NCI-H128 (cell line): Measurements from ENCODE around the gene RAD18.

ENCODE experiments used
- DNase-seq: peaks from one replicate; lab custom pipeline; 2025; ENCODE audit not compliant: unreplicated experiment; lab: John Stamatoyannopoulos, UW

Gene RAD18

GRCh38 chr3:8869613-8870012 is 93.7 kb downstream of the RAD18 start:
- no peak for DNase-seq

DNA sequence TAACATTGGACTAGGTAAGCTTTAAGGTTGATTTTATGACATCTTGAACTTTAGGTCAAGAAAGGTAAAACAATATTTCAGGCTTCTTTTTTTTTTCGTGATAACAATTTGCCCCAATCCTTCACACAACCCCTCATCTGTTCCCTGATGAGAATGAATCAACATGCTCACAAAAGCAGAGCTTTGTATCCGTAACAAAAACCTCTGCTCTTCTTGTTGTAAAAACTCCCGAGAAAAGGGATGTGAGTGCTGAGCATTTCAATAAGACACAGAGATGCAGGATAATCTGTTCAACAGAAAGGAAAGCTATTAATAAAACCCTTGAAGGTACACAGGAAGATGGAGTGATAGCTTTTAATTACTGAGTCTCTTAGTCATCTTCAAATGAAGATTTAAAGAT is 94.3 kb downstream of the RAD18 start:
- DNase-seq: no peak

DNA sequence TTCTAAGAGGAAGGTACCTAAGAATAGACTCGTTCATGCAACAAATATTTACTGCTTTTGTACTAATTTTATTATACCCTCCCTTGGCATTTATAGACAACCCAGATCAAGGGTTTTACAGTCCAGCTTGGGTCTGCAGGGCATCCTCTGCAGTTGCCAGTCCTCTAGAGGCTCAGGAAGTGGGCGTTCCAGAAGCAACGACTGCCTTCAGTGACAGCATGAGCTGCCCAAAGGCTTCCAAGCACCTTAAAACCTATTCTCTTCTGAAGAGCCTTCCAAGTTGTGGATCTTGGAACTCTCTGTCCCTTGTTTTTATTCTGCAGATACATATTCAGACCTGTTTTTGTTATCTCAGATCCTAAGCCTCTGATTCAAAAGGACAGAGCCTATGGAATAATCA is 95.6 kb downstream of the RAD18 start:
- no peak for DNase-seq

DNA sequence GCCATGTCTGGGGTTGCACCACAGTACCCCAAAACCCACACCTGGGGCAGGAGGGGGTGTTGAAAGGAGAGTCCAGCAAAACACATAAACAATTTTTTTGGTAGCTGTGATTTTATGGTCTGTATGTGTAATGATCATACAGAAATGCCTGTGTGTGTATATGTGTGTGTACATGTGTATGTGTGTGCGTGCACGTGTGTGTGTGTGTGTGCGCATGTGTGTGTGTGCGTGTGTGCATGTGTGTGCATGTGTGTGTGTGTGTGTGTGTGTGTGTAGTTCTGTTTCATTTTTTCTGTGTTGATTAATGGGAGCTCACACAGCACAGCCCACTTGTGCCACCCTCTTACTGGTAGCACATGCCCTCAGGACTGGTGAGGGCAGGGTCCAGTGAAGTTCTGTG is 97.6 kb downstream of the RAD18 start:
- no peak for DNase-seq

DNA sequence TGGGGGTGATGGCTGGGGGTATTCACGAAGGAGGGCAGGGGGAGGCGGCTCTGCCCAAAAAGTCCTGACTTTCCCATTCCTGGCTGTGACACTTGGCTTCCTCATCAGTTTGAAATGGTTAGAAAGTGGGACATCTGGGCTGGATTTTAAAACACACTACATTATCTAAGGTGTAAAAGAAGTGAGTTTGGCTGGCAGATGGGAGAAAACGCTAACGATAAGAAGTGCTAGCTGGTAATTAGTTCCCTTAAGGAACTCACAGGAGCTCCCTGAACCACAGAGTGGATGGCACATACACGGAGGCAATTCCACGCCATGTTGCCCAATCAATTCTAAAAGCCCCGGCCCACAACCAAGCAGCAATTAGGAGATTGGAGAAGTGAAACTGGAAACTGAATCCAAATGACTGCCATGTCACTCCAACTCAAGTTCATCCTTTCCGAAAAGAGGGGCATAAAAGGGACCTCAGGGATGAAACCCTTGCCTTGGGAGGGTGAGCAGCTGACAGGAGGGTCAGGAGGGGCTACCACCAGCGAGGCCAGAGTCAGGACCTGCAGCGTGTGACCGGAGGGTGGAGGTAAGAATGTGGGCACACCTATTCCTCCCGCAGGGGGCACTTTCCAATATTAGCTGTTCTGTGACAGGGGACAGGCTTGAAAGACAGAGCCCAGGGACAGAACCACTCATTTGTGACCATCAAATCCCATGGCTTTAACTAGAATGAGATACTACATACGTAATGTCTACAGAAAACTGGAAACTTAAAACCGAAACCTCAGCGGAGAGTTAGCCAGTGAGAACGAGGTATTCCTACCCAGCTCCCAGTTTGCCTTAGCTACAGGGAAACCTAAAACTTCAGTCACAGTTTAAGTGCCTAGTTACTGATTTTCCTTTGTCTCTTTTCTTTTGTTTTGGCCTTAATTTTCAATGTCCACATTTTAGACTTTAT is 98.6 kb downstream of the RAD18 start:
- DNase-seq: no peak

DNA sequence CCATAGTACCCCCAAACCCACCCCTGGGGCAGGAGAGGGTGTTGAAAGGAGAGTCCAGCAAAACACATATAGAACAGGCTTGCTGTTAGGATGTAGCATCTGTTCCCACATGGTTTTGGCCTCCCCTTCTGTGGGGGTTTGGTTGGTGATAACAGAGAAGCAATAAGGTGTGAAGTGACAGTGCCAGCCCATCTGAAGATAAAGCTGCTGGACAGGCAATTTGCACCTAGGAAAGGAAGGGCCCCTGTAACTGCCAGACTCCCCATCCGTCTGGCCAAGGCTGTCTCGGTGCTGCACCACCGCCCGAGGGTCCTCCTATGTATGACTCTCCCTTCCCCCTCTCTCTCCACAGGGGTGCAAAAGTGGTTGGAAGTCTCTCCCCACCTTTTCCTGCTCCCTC is 99.4 kb downstream of the RAD18 start:
- DNase-seq: no peak

DNA sequence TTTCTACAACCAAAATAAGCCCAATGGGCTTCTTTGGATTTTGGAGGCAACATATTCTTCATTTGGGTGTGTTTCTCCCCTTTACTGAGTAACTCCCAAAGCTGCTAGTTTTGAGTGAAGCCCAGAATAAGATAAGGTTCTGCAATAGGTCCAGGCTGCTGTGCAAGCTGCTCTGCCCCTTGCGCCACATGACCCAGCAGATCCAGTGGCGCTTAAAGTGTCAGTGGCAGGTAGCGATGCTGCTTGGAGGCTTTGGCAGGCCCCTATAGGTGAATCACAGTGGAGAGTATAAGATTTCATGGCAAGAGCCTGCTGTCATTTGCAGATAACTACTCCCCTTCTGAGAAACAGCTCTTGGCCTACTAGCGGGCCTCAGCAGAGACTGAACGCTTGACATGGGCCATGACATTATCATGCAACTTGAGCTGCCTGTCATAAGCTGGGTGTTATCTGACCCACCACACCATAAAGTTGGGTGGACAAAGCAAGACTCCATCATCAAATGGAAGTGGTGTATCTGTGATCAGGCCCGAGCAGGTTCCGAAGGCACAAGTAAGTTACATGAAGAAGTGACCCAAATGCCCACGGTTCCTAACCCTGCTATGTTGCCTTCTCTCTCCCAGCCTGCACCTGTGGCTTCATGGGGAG is 105.4 kb downstream of the RAD18 start:
- no peak for DNase-seq

- DNase-seq: no peak
Measured at GRCh38 chr3:8856721-8857120, 106.6 kb downstream of the RAD18 start.

DNA sequence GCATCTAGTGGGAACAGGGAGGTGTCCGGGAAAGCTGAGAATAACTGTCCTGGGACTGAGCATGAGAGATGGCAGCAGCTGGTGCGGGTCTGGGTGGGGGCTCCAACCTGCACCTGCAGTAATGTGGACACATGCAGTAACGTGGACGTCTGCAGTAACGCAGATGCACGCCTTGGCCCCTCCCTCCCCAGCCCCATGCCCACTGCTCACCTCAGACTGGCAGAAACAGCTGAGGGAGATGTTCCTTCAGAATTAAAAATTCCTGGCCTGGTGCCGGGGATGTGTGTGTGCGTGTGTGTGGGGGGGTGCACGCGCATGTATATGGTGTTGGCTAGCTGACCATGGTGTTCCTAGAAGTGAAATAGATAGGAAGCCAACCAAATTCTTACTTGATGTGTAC is 107.2 kb downstream of the RAD18 start:
- DNase-seq: no peak

- no peak for DNase-seq
Measured at GRCh38 chr3:8854656-8855055, 108.6 kb downstream of the RAD18 start.

DNA sequence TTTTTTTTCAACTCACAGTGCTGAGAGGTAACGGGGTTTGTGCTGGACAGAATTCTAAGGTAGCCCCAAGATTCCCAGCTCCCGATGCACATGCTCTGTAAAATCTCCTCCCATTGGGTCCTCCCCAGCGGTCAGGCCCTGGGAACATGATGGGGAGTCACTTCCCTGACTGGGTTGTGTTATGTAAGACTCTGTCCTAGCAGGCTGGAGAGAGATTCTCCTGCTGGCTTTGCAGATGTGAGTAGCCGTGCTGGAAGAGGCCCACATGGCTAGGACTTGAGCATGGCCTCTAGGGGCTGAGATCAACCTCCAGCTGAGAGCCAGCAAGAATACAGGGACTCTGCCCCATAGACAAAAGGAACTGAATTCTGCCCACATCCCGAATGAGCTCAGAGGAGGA is 110.2 kb downstream of the RAD18 start:
- DNase-seq: no peak

DNA sequence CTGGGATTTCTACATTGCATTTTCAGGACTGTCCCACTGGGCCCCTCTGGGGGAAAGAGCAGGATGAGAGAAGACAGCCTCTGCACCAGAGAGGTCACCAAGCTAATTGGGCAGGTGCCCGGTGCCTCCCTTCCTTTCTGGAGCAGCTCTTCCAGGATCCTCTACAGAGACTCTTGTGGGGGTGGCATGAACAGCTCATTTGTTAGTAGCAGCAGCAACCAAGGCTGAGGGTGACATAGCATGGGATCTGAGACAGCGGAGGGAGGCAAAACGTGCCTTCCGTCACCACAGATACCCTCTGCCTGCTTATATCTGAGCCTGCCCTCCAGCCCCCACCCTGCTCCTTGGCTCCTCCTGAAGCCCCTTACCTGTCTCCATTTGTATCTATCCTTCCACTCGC is 110.8 kb downstream of the RAD18 start:
- no peak for DNase-seq

GRCh38 chr3:8851703-8852102 is 111.6 kb downstream of the RAD18 start:
- DNase-seq: no peak

DNA sequence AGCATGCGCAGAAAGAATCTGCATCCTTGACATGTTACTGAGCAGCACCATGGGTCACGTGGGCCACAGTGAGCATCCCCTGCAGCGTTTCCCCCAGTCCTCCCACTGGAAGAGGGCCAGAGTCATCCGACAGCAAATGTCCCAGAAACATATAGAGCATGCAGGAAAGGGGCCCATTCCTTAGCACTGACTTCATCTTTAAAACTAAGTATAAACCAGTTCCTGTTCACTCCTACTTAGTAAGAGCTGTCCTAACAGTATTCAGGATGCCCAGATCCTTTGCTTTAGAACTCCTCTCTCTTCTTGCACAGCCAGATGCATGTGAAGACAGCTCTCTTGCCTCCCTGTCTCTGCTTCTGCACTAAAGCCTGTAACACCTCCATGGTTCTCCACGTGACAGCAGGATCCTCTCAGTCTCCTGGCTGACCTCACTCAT is 114.6 kb downstream of the RAD18 start:
- no peak for DNase-seq

DNA sequence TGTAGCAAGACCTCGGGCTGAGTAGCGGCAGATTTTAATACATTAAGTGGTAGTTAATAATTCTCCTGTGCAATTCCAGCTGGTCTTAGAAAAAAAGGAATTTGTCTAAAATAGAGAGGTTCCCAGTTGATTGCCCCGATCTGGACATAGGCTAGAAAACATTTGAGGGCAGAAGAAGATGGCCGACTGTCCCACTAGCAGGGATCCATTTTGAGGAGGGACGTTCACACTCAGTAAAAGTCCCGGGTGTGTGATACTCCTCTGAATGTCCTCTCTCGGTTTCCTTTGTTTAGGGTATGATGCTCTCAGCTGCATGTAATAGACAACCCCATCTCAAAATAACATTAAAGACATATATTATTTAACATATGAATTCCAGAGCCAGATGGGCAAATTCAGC is 116.0 kb downstream of the RAD18 start:
- DNase-seq: no peak

DNA sequence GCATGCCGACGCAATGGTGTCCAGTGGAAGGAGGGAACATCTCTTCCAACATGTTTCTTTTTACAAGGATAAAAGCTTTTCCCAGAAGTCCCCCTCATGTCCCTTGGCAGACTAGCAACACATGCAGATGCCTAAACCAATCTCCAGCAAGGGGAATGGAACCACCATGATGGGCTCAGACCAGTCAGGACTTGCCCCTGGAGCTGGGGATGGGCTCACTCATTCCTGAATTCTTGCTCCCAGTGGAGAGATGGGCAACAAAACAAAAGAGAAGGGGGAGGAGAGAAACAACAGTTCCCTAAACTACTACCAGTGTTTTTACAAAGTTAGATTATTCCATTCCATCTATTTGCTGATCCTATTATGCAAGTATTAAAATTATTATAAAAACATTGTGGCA is 117.1 kb downstream of the RAD18 start:
- no peak for DNase-seq

GRCh38 chr3:8845641-8846040 is 117.6 kb downstream of the RAD18 start:
- DNase-seq: no peak

DNA sequence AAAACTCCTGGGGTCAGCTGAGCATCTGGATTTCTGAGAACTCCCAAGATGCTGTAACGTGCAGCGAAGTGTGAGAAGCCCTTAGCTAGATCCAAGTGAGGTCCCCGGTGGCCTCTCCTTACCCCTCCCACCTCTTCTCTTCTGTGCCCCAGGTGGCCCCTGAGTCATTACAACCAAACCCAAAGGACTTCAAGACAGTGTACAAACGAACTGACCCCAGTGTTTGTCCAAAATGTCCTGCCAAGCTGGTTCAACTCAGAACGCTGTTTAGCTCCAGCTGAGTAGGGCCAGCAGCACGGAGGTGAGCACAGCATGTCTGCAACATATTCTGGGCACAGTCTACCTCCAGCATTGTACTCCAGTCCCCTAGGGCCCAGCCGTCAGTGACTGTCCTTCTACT is 119.9 kb downstream of the RAD18 start:
- no peak for DNase-seq

- no peak for DNase-seq
Measured at GRCh38 chr3:8842293-8842692, 121.0 kb downstream of the RAD18 start.

GRCh38 chr3:8841472-8841871 is 121.8 kb downstream of the RAD18 start:
- no peak for DNase-seq

GRCh38 chr3:8840556-8840955 is 122.7 kb downstream of the RAD18 start:
- no peak for DNase-seq

GRCh38 chr3:8839607-8840325 is 123.5 kb downstream of the RAD18 start:
- DNase-seq: no peak
